Measurements from ENCODE around the gene B4GAT1.
A peak's percentile ranks its signal among the peaks of the same experiment; 100 is the strongest.

The B4GAT1 gene

GRCh38 chr11:66346476-66347424, 679 bp downstream of the B4GAT1 start:
- no peaks in the 10 kb centered on the region for H3K9me3 ChIP-seq (ENCODE audit: severe bottlenecking)

GRCh38 chr11:66345316-66345649, 2.1 kb downstream of the B4GAT1 start:
- Histone ChIP-seq H3K27ac (peak overlapping the region; percentile 60), H3K9me3 (ENCODE audit: severe bottlenecking) (no peaks in the 10 kb centered on the region), H3K4me3 (ENCODE audit: low read depth, low read length) (peak overlapping the region; percentile 81), H3K36me3 (peaks cover 20% of the 10 kb centered on the region), H3K27me3 (ENCODE audit: insufficient read depth, low read depth, severe bottlenecking) (no peaks in the 10 kb centered on the region)
- TF ChIP-seq, protein P1, sequence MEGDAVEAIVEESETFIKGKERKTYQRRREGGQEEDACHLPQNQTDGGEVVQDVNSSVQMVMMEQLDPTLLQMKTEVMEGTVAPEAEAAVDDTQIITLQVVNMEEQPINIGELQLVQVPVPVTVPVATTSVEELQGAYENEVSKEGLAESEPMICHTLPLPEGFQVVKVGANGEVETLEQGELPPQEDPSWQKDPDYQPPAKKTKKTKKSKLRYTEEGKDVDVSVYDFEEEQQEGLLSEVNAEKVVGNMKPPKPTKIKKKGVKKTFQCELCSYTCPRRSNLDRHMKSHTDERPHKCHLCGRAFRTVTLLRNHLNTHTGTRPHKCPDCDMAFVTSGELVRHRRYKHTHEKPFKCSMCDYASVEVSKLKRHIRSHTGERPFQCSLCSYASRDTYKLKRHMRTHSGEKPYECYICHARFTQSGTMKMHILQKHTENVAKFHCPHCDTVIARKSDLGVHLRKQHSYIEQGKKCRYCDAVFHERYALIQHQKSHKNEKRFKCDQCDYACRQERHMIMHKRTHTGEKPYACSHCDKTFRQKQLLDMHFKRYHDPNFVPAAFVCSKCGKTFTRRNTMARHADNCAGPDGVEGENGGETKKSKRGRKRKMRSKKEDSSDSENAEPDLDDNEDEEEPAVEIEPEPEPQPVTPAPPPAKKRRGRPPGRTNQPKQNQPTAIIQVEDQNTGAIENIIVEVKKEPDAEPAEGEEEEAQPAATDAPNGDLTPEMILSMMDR (IDR thresholded peaks at IDR 0.05; ENCODE audit: low read depth, low read length), result no peak
- DNase-seq, result no peak

More at GRCh38 chr11:66346476-66347424, 679 bp downstream of the B4GAT1 start:
- Histone ChIP-seq H3K27me3 (ENCODE audit: insufficient read depth, low read depth, severe bottlenecking) (no peaks in the 10 kb centered on the region), H3K36me3 (peaks cover 20% of the 10 kb centered on the region), H3K27ac (peak overlapping the region; percentile 81), H3K4me3 (ENCODE audit: low read depth, low read length) (peak overlapping the region; percentile 89)
- TF ChIP-seq, protein P1 (IDR thresholded peaks at IDR 0.05; ENCODE audit: low read depth, low read length), result no peak
- no peak for DNase-seq

DNA sequence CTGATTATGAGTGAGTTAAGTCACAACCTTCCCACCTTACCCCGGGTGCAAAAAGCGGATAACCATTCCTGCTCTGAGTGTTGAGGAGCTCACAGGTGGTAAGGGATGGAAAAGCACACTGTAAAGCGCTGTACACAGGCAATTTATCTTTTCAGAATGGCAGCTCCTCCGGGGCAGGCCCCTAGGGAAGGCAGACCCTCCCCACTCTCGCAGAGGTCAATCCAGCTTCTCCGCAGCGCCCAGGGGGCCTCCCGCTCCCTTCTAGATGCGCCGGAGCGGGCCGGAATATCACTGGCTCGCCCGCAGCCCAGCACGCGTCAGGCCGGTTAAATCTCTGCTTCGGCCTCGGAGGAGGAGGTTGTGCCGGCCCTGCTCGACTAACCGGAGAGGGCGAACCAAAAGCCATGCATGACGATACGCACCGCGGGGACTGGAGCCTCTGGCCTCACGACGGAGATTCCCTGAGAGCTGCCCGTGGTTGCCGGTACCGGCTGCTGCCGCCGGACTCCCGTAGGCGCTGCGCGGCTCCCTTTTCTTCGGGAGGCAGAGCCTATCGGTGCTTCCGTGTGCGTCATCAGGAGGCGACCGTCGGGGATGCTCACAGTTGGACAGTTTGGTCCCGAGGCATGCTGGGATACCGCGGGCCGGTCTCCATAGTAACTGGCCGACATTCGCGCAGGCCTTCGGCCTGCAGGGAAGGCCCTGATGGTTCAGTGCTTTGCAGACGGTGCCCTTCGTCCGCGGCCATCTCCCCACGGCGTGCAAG, 2.7 kb downstream of the B4GAT1 start, which contains the start of gene BRMS1:
TSS of gene BRMS1 (minus strand) at position 555 of the 766 bp plus-strand sequence. CDS start 2,870 bp downstream, outside the sequence.
- Histone ChIP-seq H3K27ac (peak within 1 kb of the TSS; percentile 60), H3K27me3 (ENCODE audit: insufficient read depth, low read depth, severe bottlenecking) (no peaks in the 10 kb centered on the region), H3K9me3 (ENCODE audit: severe bottlenecking) (no peaks in the 10 kb centered on the region), H3K4me3 (ENCODE audit: low read depth, low read length) (peak within 1 kb of the TSS; percentile 81), H3K36me3 (peaks cover 20% of the 10 kb centered on the region)
- peak; percentile 97 for DNase-seq
- TF ChIP-seq, protein P1 (IDR thresholded peaks at IDR 0.05; ENCODE audit: low read depth, low read length), result no peak

DNA sequence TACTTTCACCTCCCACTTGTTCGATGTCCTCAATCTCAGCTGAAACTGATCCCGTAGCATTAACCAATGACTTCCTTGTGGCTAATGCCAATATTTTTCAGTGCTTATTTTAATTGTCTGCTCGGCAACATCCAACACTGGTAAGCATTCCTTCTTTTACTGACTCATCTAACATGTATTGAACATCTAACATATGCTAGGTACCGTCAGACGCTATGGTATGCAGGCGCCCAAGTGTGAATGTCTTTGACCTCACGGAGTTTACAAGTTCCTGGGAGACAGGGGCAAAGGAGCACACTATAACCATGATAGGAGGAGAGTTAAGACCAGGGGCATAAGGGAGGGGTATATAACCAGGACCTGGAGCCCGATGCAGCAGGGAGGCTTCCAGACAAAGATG, 4.3 kb downstream of the B4GAT1 start:
- H3K27me3 ChIP-seq (ENCODE audit: insufficient read depth, low read depth, severe bottlenecking), result no peaks in the 10 kb centered on the region
- no peaks in the 10 kb centered on the region for H3K9me3 ChIP-seq (ENCODE audit: severe bottlenecking)
- H3K27ac ChIP-seq, result no peak overlapping the region
- TF ChIP-seq, protein P1 (IDR thresholded peaks at IDR 0.05; ENCODE audit: low read depth, low read length), result no peak
- H3K36me3 ChIP-seq, result peaks cover 27% of the 10 kb centered on the region
- H3K4me3 ChIP-seq (ENCODE audit: low read depth, low read length), result no peak overlapping the region
- no peak for DNase-seq

DNA sequence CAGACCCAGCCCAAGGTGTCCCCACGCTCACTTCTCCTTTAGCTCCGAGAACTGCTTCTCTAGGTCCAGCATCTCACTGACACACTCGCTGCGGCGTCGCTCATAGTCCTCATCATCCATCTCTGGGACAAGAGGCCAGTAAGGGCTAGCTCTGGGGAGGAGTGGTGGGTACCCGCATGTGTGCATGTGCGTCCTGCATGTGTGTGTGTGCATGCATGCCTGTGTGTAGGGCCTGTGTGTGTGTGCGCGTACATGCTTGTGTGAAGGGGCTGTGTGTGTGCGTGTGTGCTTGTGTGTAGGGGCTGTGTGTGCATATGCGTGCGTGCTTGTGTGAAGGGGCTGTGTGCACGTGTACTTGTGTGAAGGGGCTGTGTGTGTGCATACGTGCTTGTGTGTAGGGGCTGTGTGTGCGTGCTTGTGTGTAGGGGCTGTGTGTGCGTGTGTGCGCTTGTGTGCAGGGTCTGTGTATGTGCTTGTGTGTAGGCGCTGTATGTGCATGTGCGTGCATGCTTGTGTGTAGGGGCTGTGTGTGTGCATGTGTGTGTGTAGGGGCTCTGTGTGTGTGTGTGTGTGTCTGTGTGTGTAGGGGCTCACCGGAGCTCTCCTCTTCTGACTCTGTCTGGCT, 5.8 kb downstream of the B4GAT1 start:
- Histone ChIP-seq H3K4me3 (ENCODE audit: low read depth, low read length) (no peak overlapping the region), H3K27me3 (ENCODE audit: insufficient read depth, low read depth, severe bottlenecking) (no peaks in the 10 kb centered on the region), H3K9me3 (ENCODE audit: severe bottlenecking) (no peaks in the 10 kb centered on the region), H3K27ac (no peak overlapping the region), H3K36me3 (peaks cover 32% of the 10 kb centered on the region)
- TF ChIP-seq, protein P1 (IDR thresholded peaks at IDR 0.05; ENCODE audit: low read depth, low read length), result no peak
- no peak for DNase-seq
